GM12873 (cell line): Measurements from ENCODE around the gene RHBDL1.

Experiments used
- CTCF ChIP-seq: IDR thresholded peaks from 2 replicates; pipeline ENCODE4 v1.5.1; 2012; ENCODE audit warnings: low read depth, mild to moderate bottlenecking, moderate library complexity, low read length, control low read depth; ENCODE audit not compliant: insufficient read depth; ENCODE audit errors: missing control alignments

The RHBDL1 gene

GRCh38 chr16:645852-646678, 29.4 kb upstream of the RHBDL1 start:
- no peak for TF ChIP-seq CTCF

- no peak for TF ChIP-seq CTCF
Observed at GRCh38 chr16:646679-647172, 28.7 kb upstream of the RHBDL1 start.

- TF ChIP-seq CTCF = no peak
Observed at GRCh38 chr16:647173-647902, 28.1 kb upstream of the RHBDL1 start.

GRCh38 chr16:648071-648780, 27.2 kb upstream of the RHBDL1 start:
- TF ChIP-seq CTCF = peak; percentile 83

- no peak for TF ChIP-seq CTCF
Observed at GRCh38 chr16:648781-649589, 26.5 kb upstream of the RHBDL1 start, which contains the start of gene WDR90. TSS of gene WDR90 (plus strand) at chr16:649365. CDS start at chr16:649417, 52 bp downstream.

GRCh38 chr16:649631-650030, 25.8 kb upstream of the RHBDL1 start:
- TF ChIP-seq CTCF = no peak
